ENCODE measurements around the gene WDR72. TPM values are rescaled to one million over a fixed set of nuclear protein-coding genes. Genes with fewer than 3 reads are reported as not detected.

WDR72 gene
- total and polyA plus RNA-seq, 12 donors = 0.09 TPM; not detected in 11

- Histone ChIP-seq H3K4me1 (no peaks in the 10 kb centered on the region), H3K27ac (no peak overlapping the region), H3K4me3 (no peak overlapping the region), H3K36me3 (no peaks in the 10 kb centered on the region), H3K27me3 (peaks cover 0 to 41% (median 31%) of the 10 kb centered on the region in 7 donors), H3K9me3 (no peaks in the 10 kb centered on the region)
- ATAC-seq (no peak), DNase-seq (no peak)
- TF ChIP-seq CTCF (IDR thresholded peaks at IDR 0.05) = no peak
- WGBS, 2 donors = 37 to 43% methylated on average over 7 of the region's 7 CpGs
- intact Hi-C loops (cut with DNase I) = no loop called here
Observed at GRCh38 chr15:53758412-53758811, 1.1 kb downstream of the WDR72 start.

GRCh38 chr15:53757906-53758305, 1.6 kb downstream of the WDR72 start:
- TF ChIP-seq CTCF (IDR thresholded peaks at IDR 0.05) = no peak

GRCh38 chr15:53753813-53754212, 5.7 kb downstream of the WDR72 start:
- no peaks in the 10 kb centered on the region for H3K4me1 ChIP-seq
- no peak overlapping the region for H3K27ac ChIP-seq
- TF ChIP-seq CTCF (IDR thresholded peaks at IDR 0.05) = no peak
- intact Hi-C loops (cut with DNase I) = no loop called here
- 74 to 79% methylated on average over 1 of the region's 1 CpG for WGBS, 2 donors
- no peak overlapping the region for H3K4me3 ChIP-seq
- no peaks in the 10 kb centered on the region for H3K36me3 ChIP-seq
- peaks cover 0 to 16% (median 2%) of the 10 kb centered on the region in 7 donors for H3K27me3 ChIP-seq
- peaks cover 0 to 8% (median 0%) of the 10 kb centered on the region in 11 donors for H3K9me3 ChIP-seq
- DNase-seq (no peak), ATAC-seq (no peak)

More at GRCh38 chr15:53757906-53758305, 1.6 kb downstream of the WDR72 start:
- peaks cover 0 to 41% (median 31%) of the 10 kb centered on the region in 7 donors for H3K27me3 ChIP-seq
- intact Hi-C loops (cut with DNase I) = no loop called here
- H3K4me3 ChIP-seq = no peak overlapping the region
- H3K4me1 ChIP-seq = no peaks in the 10 kb centered on the region
- DNase-seq (no peak), ATAC-seq (no peak)
- WGBS, 2 donors = 88 to 91% methylated on average over 6 of the region's 6 CpGs
- H3K9me3 ChIP-seq = no peaks in the 10 kb centered on the region
- no peak overlapping the region for H3K27ac ChIP-seq
- no peaks in the 10 kb centered on the region for H3K36me3 ChIP-seq

GRCh38 chr15:53752406-53752805, 7.1 kb downstream of the WDR72 start:
- 73 to 81% methylated on average over 4 of the region's 4 CpGs for WGBS, 2 donors
- intact Hi-C loops (cut with DNase I) = no loop called here
- no peak for TF ChIP-seq CTCF (IDR thresholded peaks at IDR 0.05)
- no peak for DNase-seq
- H3K36me3 ChIP-seq = no peaks in the 10 kb centered on the region
- no peaks in the 10 kb centered on the region for H3K4me1 ChIP-seq
- peaks cover 0 to 5% (median 0%) of the 10 kb centered on the region in 7 donors for H3K27me3 ChIP-seq
- ATAC-seq = no peak
- H3K9me3 ChIP-seq = peaks cover 0 to 8% (median 0%) of the 10 kb centered on the region in 11 donors
- no peak overlapping the region for H3K4me3 ChIP-seq
- H3K27ac ChIP-seq = no peak overlapping the region

All from heart right ventricle (tissue), 16 donors.